Dermis microvascular lymphatic vessel endothelial cell (primary cell): ENCODE data around the gene ANKS1B. TPM values are rescaled to one million over a fixed set of nuclear protein-coding genes. Genes with fewer than 3 reads are reported as not detected.
"Not testable (repeated sequence)": the region's sequence is repeated elsewhere in the genome, so short reads cannot be mapped to it uniquely, and the experiment has no call there.

Source experiments
- DNase-seq, 2 donors: peaks; one replicate each; pipeline versions ENCODE4 v3.0.0 to v3.0.0-alpha.2; 2010; ENCODE audit warnings: low read depth in 2 of 2
- total RNA-seq: library from RNA; depleted of rRNA; stranded (reverse); fragments of >200 nt; gene quantifications from 2 replicates; pipeline ENCODE4 v1.2.1, GENCODE V29; 2014

ANKS1B gene
- total RNA-seq, 1 donor from 2014 or later = 0.13 TPM

DNA sequence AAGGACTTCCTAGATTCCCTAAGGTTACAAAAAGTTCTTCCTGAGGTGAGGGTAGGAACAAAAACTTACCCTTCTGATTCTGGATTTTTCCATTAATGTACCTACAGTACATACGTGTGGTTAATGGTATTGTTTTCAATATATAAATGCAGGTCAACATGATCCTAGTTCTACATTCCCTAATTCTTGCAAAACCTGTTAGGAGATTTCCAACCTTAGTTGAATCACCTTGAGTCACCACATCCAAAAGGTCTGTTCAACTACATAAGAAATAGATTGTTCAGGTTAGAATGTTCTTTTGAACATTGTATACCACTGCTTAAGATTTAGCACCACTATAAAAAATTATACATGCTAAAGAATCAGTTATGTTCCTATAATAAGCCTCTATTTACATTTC is 218.3 kb downstream of the ANKS1B start:
- no peak for DNase-seq

DNA sequence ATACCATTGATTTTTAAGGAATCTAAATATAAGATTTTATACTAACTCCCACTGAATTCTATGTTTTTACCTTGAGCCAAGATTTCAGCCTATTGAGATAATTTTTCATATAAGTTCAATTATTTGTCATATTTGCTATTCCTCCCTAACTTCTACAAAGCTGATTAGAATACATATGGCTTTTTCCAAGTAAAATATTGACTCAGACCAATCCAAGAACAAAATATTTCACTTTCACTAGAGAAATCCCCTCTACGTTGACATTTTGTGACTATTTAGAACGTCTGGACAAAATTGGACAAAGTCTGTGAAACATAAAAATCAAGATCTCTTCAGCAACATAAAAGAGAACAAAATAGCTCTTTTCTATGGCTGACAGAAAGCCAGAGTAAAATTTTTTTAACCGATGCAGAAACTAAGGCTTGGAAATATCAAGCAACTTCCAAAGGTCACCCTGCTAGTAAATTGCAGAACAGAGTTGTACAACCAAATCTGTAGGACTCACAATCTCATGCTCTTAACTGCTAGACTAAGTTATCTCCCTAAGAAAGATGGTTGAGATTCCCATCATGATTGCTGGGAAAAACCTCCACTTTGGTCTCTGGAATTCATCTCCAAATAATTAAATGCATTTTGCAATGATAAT is 219.1 kb downstream of the ANKS1B start:
- no peak for DNase-seq

DNA sequence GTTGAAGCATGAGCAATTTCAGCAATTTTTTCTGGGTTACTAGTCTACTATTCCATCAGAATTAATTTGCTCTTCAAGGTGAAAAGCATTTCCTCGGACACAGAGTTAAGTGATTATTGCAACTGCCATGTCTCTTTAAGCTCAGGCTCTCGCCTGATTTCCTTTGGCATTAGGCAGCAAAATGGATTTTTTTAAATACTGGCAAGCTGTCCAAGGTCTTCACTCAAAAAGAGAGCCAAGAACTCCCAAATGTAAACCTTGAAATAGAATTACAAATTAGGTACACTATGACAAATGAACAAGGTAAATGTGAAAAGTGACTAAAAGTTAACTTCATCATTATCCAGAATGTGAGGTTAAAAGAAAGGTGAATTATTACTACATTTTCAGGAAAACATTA is 225.3 kb downstream of the ANKS1B start:
- no peak for DNase-seq

DNA sequence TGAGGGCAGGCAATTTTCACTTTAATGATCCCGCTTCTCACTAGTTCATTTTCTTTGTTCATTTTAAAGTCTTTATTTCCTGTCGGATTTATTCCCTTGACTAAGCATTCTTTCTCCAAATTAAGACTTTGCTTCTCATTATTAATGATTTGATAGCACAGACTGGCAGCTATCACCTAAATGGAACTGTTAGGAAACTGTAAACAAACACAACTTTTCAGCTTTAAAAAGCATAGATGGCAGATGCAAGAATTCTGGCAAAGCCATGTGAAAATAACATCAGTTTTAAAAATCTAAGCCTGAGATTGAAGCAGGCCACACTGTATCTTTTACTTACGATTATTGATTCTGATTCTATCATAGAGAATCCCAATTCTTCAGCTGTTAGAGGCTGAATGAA is 225.7 kb downstream of the ANKS1B start:
- no peak for DNase-seq

DNA sequence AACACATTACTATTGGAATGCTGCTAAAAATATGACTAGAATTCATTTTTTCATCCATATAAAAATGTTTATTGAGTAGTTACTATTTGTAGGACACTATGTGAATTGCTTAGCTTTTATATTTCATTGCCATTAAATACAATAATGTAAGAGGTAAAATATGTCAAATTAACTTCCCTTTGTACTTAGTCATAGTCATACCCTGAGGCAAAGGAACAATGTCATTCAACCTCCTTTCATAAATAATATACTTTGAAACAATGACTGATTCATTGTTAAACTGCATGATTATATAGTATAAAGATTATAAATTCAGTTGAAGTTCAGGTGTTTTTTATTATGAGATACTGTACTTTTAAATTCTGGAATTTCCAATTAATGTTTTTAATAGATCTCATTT is 232.0 kb downstream of the ANKS1B start:
- DNase-seq = no peak

DNA sequence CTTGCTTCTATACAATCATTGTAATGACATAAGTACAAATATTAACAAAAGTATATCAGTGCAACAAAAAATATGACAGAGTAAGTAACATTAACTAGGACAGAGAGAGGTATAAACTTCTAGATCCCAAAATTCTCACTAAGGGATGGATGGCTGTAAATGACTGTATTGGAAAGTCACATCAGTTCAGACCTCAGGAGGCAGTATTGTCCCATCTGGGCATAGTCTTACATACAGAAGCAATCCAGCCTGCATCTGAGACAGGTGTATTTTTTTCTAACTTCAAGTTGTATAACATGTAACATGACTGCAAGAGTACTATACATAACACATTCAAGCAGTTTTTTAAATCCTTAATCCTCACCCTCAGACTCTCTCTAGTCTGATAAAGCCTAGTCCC is 238.2 kb downstream of the ANKS1B start:
- no peak for DNase-seq

DNA sequence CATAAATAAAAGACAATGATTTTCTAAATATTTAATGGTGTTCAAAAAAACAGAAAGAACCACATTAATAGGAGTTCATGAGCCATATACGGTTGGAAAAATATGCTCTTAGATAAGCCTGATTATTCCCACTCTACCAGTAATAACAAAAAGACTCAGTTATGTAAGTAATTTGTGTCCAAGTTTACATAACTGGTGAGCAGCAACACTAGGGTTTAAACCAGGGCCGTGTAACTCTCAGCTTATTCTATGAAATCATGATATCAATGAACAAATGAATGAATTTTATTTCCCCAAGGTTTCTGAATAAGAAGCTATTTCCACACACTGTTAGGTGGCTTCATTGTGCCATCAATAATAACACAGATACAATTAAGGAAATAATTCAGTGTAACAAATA is 238.8 kb downstream of the ANKS1B start:
- no peak for DNase-seq

DNA sequence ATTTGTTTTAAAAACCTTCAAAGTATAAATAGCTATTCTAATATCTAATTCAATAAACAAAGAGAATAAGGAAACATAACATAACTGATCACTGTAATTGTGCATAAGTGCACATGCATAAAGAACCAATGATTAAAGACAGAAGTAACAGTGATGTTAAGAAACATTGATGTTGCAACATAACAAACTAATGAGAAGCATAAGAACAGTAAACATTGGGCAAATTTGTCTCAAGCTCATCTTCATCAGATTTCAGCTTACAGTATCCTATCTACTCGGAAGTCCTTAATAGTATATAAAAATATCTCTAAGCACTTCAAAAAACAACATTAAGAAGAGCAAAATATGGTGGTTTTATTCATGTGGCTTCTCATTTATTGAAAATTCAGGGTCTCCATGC is 239.6 kb downstream of the ANKS1B start:
- DNase-seq = no peak

DNA sequence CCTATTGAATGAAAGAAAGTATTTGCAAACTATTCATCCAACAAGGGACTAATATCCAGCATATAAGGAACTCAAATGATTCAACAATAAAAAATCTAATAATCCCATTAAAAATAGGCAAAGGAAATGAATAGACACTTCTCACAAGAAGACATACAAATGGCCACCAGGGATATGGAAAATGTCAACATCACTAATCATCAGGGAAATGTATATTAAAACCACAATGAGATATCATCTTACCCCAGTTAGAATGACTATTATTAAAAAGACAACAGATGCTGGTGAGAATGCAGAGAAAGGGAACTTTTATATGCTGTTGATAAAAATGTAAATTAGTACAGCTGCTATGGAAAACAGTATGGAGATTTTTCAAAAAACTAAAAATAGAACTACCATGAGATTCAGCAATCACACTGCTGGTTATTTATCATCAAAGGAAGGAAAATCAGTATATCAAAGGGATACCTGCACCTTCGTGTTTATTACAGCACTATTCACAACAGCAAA is 247.9 kb downstream of the ANKS1B start:
- DNase-seq = no peak

DNA sequence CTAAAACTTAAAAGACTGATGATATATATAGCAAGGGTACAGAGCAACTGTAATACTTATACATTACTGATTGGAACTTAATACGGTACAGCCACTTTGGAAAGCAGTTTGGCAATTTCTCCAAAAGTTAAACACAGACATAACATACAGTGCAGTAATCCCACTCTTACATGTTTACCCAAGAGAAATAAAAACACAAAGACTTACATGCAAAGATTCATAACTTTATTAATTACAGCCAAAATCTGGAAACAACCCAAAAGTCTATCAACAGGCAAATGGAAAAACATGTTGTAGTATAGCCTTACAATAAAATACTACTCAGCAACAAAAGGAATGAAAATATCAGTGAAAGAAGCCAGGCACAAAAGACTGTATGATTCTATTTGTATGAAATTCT is 252.6 kb downstream of the ANKS1B start:
- no peak for DNase-seq

DNA sequence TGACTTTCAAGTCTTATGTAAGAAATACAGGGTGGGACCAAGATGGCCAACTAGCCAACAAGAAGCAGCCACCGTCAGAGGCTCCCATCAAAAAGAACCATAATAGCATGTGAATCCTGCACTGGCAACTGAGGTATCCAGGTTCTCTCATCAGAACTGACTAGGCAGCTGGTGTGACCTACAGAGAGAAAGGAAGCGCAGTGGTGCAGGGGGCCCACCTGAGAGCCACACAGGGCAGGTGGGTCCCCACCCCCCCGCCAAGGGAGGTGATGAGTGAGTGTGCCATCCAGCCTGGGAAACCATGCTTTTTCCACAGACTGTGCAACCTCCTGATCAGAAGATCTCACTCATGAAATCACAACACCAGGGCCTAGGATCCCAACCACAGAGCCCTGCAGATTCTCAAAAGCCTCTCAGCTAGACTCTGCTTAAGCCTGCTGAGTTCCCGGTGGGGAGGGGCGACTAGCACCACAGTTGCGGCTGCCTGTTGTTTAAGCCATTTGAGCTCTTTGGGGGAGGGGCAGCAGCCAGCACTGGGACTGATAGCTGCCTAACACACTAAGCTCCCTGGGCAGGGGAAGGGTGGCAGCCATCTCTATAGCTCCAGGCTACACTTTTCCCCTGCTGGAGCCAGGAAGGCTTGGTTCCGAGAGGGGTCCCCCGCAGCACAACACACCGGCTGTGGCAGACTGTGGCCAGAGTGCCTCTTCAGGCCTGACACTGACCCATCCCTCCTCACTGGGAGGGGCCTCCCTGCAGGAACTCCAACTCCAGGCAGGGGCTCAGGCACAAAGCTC is 261.8 kb downstream of the ANKS1B start:
- no peak for DNase-seq

DNA sequence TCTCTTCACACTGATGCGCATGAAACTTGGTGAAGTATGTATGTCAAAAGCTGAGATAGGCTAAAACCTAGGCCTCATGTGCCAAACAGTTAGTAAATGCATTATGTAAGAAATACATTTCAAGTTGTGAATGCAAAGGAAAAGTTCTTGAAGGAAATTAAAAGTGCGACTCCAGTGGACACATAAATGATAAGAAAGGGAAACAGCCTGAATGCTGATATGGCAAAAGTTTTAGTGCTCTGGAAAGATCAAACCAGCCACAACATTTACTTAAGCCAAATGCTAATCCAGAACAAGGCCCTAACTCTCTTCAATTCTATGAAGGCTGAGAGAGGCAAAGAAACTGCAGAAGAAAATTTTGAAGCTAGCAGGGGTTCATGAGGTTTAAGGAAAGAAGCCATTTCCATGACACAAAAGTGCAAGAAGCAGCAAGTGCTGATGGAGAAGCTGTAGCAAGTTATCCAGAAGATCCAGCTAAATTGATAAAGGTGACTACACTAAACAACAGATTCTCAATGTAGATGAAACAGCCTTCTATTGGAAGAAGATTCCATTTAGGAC is 262.9 kb downstream of the ANKS1B start:
- DNase-seq = no peak

DNA sequence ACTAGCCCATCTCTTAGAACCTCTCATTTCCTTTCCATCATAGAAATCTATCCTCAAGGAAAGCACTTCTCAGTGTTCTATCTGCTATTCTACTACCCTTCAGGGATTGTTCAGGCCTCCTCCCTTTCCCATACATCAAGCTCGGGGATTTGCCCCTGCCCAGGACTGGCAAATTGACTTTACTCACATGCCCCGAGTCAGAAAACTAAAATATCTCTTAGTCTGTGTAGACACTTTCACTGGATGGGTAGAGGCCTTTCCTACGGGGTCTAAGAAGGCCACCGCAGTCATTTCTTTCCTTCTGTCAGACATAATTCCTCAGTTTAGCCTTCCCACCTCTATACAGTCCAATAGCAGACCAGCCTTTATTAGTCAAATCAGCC is 264.7 kb downstream of the ANKS1B start:
- not testable (repeated sequence) for DNase-seq

DNA sequence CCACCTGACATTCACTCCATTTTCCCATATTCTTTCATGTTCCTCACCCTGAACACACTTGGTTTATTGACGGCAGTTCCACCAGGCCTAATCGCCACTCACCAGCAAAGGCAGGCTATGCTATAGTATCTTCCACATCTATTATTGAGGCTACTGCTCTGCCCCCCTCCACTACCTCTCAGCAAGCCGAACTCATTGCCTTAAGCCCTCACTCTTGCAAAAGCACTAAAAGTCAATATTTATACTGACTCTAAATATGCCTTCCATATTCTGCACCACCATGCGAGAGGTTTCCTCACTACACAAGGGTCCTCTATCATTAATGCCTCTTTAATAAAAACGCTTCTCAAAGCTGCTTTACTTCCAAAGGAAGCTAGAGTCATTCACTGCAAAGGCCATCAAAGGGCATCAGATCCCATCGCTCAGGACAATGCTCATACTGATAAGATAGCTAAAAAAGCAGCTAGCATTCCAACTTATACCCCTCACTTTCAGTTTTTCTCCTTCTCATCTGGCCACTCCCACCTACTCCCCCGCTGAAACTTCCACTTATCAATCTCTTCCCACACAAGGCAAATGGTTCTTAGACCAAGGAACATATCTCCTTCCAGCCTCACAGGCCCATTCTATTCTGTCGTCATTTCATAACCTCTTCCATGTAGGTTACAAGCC is 265.2 kb downstream of the ANKS1B start:
- not testable (repeated sequence) for DNase-seq

DNA sequence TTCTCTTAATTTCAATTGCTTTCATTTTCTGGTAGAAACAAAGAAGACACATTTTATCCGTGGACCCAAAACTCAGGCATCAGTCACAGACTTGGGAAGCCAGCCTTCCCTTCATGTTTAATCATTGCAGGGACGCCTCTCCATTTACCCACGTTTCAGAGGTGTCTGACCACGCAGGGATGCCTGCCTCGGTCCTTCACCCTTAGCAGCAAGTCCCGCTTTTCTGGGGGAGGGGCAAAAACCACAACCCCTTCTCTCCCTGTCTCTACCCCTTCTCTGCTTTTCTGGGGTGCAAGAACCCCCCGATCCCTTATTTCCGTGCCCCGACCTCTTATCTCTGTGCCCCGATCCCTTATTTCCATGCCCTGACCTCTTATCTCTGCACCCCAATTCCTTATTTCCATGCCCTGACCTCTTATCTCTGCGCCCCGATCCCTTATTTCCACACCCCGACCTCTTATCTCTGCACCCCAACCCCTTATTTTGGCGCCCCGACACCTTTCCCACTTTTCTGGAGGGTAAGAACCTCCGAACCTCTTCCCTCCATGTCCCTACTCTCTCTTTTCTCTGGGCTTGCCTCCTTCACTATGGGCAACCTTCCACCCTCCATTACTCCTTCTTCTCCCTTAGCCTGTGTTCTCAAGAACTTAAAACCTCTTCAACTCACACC is 268.8 kb downstream of the ANKS1B start:
- not testable (repeated sequence) for DNase-seq

DNA sequence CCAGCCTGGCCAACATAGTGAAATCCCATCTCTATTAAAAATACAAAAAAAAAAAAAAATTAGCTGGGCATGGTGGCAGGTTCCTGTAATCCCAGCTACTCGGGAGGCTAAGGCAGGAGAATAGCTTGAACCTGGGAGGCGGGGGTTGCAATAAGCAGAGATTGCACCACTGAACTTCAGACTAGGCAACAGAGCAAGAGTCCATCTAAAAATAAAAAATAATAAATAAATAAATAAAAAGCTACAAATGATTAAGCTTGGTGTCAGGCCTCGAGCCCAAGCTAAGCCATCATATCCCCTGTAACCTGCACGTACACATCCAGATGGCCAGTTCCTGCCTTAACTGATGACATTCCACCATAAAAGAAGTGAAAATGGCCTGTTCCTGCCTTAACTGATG is 269.8 kb downstream of the ANKS1B start:
- DNase-seq = not testable (repeated sequence)

DNA sequence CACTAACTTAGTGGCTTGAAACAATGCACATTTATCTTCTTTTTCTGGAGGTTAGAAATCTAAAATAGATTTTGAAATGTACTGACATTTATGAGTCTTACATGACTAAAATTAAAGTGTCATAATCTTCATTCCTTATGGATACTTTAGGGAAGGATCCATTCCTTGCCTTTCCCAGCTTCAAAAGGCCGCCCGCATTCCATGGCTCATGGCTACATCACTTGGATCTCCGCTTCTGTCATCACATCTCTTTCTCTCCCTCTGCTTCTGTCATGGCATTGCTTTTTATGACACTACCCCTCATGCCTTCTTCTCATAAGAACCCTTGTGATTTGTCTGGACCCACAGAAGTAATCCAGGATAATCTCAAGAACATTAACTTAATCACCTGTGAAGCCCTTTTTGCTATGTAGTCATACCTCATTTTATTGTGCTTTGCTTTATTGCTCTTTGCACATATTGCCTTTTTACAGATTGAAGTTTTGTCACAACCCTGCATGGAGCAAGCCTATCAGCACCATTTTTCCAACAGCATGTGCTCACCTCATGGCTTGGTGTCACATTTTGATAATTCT is 270.7 kb downstream of the ANKS1B start:
- DNase-seq = no peak

DNA sequence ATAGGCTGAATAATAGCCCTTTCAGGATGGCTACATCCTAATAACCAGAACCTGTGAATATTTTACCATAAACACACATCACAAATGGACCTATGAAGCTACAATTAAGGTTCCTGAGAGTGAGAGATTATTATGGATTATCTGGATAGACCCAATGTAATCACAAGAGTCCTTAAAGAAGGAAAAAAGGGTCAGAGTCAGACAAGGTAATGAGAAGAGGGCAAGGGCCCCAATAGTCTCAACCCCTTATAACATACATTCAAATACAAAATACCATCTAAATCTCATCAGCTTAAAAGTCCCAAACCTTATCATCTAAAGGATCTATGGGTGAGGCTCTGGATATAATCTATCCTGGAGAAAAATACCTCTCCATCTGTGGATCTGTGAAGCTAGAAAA is 272.5 kb downstream of the ANKS1B start:
- no peak for DNase-seq

DNA sequence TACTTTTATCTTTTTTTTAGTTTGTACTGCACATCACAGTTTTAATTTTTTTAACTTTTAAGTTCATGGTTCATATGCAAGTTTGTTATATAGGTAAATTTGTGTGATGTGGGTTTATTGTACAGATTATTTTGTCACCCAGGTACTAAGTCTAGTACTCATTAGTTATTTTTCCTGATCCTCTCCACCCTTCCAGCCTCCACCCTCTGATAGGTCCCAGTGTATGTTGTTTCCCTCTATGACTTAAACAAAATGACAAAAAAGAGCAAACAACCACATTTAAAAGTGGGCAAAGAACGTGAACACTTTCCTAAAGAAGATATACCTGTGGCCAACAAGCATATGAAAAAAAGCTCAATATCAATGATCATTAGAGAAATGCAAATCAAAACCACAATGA is 273.5 kb downstream of the ANKS1B start:
- DNase-seq = no peak

DNA sequence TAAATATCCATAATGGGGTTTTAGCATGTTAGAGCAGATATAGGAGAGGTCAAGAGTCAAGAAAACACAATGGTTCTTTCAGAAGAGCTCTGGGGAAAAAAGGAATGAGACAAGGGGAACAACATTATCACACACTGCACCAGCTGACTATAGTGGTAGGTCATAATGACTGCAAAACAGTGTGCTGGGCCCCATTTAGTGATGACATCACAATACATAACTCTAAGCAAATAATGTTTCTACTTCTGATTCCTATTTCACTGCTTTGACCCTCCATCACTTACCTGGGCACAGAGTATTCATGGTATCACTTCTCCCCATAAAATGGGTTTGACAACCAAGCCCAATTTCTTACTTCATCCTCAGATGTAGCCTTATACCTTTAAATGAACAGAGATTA is 275.1 kb downstream of the ANKS1B start:
- DNase-seq = no peak

DNA sequence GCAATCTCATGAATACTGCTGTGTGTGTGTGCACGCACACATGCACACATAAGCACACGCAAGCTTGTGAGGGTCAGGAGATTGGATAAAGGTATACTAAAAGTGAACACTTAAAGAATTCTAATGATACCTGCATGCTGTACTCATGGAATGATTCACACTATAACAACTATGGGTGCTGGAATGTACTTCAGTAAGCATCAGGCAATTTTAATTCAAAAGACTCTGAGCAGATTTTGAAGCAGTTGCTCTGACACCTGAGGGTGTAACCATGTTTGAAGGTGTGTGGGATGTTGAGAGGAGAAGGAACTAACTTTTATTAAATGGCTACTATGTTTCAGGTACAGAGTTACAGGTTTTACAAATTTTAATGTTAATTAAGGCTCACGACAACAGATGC is 275.6 kb downstream of the ANKS1B start:
- DNase-seq = no peak
